ENCODE results near the gene AGTRAP.

The AGTRAP gene

DNA sequence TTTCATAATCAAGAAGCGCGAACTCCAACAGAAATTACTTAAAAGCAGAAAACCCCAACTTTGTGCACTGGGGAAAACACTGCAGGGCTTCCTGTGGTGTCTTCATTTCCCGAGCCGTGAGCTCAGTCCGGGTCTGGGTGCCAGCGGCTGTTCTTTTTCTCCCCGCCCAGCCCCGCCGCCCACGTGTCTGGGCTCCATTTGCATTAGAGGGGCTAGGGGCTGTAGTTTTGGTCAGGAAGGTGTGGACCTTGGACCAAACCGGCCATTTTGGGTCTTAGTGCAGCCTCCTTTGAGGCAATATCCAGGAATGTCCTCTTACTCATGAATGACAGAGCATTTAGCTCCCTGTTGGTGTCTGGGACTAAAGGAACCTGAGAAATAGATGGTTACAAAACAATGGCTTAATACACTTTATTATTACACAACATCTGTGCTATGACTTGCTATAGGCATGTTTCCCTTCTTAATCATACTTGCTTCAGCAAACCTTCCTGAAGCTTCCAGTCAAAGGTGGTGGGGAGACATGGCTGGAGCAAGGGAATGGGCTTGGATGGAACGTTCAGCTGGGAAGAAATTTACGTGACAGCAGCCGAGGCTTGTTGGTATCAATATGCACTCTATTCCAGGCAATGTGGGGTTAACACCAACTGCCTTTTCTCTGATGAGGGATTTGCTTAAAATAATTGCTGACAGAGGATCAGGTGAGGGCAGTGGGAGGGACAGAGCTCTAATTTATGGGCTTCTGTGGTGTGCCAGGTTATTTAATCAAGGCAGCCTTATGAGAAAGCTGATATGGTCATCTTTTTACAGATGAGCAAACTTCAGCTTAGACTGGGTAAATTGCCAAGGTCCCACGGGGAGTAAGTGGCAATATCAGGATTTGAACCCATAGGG is 1.1 kb downstream of the AGTRAP start:
- DNase-seq = peak; percentile 54 to 56

DNA sequence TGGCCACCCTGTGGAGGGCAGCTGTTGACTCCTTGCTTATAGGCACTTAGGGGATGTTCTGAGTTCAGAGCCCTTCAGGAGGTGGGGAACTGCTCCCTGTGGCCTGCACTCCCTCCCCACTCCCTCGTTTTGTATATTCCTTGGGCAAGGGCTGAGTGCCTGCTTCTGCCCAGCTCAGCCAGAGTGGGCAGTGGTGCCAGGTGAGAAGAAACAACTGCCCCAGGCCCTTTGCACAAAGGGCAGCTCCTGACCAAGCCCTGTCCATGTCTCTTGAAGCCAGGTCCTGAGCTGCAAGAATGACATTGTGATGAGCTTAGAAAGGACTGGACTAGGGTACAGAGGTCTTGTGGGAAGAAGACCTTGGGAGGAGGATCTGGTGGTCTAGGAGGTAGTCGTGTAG is 2.2 kb downstream of the AGTRAP start:
- DNase-seq = no peak

DNA sequence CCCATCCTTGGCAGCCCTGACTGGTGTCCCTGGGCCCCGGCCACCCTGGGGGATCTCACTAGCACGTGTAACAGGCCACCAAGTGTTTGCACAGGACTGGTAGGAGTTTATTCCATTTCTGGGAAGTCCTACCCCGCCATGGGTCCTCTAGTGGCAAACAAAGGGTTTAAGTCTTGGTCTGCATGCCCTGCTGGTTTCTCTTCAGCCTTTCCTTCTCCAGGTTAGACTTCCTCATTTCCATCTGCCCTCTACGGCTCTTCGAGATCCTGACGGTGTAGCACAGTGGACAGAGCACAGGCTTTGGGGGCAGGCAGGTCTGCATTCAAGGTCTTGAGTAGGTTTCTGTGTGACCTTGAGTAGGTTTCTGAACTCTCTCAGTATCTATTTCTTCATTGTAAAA is 2.8 kb downstream of the AGTRAP start:
- DNase-seq = peak in 1 of 2 donors; percentile 25

DNA sequence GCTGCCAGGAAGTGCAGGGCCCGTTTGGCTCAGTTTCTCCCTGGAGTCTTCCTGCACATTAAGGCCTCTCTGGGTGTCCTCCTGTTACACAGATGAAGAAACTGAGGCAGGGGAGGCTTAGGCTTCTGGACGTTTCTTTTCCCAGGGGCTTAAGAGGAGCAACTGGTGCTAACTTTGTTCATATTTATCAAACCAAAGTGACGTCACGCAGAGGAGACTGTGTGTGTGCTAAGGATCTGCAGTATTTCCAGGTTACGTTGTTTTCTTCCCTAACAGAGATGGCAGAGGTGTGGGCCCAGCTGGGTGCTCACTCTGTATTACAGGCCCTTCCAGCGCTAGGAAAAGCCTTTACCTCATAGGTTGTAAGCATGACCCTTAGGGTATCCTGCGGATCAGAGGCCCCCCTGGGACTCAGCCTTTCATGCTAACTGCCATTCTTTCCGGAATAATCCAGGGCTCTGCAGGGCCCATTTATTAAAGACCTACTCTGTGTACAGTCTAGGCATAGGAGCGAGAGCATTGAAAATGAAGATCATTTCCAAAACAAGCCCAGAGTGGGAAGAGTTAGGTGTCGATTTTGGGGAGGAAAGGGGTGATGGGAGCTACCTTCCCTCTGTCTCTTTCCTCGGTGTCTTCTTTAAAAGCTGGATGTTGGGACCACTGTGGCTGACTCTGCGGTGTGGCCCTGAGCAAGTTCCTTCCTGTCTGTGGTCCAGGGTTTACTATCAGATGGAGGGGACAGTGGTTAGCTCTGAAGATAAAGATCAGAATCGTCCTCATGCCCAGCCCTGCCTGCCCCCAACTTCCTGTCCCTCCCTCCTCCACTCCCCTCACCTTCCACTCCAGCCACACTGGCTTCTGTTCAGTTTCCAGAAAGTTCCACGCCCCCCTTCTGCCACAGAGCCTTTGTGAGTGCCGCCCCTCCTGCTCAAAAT is 4.6 kb downstream of the AGTRAP start:
- peak; percentile 39 to 62 for DNase-seq

DNA sequence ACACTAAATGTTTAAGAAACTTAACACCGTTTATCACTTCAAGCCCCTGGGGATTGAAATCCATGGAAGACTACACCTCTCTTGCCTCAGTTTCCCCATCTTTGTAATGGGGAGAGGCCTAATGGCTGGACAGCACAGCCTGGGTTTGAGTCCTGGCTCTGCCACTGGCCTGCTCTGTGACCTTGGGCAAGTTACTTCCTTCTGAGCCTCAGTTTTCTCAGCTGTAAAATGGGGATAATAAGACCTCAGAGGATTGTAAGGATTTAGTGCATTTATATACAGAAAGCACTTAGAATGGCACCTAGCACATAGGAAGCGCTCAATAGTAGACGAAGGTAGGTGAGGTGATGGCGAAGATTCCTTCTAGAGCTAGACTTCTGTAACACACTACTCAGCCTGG is 5.5 kb downstream of the AGTRAP start:
- no peak for DNase-seq

DNA sequence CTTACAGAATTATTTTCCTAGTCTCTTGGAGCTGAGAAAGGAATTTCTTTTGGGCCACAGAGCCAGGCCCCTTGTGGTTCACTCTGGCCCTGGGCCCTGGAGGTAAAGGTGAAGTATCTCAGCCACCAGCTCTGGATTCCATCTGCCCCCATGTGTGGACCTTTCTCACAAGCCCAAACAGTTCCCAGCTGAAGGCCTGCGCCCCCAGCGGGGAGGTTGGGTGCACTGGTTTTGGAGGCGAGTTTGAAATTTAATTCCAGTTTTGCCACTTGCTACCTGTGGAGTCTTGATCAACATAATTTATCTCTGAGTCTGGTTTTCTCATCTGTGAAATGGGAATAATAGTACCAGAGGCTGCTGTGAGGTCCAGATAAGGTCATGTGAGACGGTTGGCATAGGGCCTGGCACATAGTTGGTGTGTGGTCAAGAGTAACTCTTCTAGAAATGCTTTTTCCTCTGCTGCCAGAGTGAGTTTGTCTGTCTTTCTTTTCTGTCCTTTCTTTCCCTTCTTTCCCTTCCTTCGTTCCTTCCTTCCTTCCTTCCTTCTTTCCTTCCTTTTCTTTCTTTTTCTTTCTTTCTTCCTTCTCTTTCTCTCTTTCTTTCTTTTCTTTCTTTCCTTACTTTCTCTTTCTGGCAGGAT is 6.1 kb downstream of the AGTRAP start:
- DNase-seq = no peak

DNA sequence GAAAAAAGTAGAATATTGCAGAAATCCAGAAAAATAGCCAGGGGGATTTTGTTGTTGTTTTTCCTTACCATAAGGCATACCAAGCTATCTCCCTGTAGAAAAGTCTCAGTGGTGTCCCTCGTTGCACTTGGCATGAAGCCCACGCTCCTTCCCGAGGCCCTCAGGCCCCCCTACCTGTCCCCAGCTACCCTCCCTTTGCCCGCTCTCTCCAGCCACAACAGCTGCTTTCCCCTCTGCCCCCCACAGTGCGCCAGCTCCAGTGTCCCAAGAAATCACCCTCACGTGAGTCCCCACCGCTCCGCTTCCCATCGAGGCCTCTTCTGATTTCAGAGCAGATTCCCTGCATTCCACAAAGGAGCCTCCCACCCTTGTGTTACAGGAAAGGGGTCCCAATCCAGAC is 8.4 kb downstream of the AGTRAP start:
- DNase-seq = no peak

DNA sequence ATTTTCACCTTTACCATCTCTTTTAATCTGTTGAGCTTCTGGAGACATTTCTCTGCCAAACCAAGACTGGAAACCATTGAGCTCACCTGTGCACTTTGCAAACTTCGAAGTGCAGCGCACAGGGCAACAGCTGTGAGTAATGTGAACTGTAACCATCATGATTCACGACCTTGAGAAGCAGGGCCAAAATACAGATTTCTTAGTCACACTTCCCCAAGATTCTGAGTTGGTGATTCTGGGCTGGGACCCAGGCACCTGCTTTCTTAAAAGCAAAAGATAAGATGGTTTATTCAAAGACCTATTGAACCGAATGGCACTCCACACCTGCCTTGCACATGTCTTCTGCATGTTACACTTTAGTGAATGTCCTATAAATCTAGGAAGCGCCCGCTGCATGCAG is 10.2 kb downstream of the AGTRAP start:
- no peak for DNase-seq

DNA sequence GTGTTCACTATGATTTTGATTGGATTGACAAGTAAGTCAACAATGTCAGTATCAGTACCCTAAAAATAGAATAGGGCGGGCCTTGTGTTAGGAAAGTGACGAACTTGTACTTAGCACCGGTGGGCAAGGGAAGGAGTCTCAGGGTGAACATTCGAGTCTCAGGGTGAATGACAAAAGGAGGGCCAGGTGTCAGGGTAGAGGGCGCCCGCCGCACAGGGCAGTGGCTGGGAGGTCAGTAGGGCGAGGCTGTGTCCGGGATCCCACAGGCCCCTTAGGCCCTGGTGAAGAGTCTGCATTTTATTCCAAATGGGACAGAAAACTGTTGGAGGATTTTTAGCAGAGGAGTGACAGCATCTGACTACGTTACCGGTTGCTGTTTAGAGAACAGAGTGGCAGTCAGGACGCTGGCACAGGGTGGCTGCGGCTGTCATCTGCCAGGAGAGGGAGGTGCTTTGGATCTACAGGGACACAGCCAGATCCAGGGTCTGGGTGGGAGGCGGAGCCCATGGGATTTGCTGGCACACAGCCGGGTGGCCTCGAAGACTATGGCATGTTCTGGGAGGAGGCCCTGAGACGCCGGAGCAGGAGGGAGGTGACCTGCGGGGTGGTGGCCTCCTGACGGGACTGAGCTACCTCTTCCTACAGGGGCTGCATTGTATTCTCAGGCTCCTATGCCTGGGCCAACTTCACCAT is 11.0 kb downstream of the AGTRAP start:
- DNase-seq = no peak

DNA sequence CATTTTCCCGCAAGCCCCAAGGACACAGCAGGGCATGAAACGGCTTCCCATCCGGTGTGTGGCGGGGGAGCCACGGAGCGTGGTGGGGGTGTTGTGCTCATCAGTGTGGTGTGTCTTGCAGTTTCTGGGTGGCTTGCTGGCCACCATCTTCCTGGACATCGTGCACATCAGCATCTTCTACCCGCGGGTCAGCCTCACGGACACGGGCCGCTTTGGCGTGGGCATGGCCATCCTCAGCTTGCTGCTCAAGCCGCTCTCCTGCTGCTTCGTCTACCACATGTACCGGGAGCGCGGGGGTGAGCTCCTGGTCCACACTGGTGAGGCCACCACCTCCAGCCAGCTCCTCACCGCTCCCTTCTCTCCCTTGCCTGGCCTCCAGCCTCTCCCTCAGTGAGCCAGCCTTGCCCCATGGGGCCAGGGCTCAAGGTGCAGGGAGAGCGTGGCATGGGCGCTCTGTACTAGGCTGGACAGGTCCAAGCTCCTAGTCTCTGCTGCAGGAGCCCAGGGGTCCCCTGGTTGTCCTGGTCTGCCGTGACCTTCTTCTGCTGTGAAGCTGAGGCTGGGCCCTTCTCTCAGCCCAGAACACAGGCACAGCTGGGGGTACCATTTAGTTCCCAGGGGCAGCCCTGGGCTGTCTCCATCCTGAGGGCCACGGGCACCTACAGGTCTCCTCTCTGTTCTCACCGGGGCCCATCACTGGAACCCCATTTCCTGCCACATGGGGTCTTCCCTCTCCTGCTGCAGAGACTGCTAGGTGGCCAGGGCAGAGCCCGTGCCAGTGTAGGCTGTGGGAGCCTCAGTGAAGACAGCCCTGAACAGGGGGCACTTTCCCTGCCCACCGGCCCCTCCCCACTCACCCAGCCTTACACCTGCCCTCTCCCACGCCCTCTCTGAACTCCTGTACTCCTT is 12.6 kb downstream of the AGTRAP start:
- DNase-seq = no peak

DNA sequence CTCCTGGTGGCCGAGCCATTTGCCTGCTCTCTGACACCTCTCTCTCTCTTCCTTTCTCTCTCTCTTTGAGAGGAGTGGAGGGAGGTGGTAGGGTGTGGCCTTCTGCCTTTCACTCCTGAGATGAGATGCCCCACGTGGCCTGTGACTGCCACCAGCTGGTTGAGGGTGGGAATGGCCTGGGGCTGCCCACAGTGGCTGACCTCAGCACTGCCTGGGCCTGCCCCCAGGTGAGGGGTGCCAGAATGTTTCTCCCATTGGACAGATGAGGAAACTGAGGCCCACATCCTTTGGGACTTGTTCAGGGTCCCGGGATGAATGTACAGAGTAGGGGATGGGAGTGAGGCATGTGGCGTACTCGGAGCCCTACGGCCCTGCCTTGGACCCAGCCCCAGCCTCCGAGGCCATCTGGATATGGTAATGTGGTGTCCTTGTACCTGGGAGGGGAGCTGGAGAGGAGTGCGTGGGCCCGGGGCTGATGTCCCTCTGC is 13.3 kb downstream of the AGTRAP start:
- DNase-seq = peak; percentile 32 to 63

DNA sequence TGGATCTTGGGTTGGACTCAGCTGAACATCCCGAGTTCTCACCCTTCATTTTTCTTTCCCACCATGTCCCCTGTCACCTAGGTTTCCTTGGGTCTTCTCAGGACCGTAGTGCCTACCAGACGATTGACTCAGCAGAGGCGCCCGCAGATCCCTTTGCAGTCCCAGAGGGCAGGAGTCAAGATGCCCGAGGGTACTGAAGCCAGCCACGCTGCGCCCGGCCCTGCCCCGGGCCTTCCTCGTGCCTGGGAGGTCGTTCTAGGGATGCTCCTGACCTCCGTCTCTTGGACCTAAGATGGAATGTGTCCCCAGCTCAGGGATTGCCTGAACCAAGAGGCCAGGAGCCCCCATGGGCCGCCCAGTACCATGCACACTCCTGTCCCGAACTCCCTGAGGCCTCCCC is 14.1 kb downstream of the AGTRAP start:
- no peak for DNase-seq

DNA sequence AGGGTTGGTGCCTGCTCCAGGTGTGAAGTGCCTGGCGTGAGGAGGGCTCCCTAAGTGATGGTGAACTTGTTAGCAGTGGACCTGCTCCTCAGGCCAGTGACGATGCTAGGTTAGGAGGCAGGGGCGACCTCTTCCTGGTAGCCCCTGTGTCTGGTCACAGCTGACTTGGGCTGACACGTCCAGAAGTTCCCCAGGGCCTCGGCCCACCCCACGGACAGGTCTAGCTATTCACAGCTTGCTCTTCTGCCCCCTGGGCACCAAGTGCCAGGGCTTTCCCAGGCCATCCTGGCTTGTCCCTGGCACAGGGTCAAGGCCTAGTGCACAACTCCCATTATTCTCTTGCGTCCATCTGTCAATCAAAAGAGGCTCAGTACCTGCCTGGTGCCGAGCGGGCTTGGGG is 15.2 kb downstream of the AGTRAP start:
- no peak for DNase-seq

DNA sequence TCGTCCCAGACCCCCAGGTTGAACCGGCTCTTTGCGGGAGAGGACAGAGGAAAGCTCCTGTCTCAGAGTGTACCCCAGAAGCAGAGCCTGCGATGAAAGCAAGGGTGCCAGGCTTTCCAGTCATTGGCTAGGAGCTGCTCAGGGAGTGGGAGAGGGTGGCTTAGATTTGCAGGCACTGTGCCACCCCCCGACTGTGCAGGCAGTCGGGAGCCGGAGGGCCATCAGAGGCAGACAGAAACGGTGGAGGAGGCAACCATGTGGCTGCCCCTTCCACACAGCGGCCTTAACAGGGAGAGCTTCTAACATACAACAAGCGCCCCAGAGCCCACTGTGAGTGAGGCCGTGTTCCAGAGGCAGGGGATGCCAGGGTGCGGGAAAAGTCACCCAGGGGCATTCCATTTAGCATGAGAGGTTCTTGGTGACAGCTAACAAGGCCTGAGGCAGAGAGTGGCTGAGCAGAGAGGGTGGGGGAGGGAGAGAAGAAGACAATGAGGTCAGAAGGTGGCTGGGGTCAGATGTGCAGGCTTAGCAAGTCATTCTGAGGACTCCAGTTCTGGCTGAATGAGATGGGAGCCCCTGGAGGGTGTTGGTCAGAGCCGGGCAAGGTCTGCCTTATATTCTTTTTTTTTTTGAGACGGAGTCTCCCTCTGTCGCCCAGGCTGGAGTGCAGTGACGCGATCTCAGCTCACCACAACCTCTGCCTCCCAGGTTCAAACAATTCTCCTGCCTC is 16.6 kb downstream of the AGTRAP start:
- no peak for DNase-seq

DNA sequence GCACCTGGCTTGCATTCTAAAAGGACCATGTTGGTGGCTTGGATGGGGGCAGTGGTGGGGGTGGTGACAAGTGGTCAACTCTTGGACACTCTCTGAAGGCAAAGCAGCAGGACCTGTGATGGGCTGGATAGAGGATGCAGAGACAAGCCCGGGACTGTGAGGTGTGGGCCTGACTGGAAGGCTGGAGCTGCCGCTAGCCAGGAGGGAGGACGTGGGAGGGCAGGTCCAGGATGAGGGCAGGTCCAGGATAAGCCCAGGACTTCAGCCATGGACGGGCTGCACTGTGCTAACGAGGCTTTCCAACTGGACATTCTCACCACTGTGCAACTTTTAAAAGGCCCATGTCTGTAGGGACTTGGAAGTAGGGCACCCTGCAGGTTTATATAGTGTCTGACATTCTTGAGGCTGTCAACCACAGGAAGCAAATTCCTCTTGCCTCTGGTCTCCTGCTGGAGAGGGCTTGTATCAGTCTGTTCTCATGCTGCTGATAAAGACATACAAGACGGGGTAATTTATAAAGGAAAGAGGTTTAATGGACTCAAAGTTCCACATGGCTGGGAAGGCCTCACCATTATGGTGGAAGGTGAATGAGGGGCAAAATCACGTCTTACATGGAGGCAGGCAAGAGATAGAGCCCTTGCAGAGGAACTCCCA is 17.7 kb downstream of the AGTRAP start:
- no peak for DNase-seq

DNA sequence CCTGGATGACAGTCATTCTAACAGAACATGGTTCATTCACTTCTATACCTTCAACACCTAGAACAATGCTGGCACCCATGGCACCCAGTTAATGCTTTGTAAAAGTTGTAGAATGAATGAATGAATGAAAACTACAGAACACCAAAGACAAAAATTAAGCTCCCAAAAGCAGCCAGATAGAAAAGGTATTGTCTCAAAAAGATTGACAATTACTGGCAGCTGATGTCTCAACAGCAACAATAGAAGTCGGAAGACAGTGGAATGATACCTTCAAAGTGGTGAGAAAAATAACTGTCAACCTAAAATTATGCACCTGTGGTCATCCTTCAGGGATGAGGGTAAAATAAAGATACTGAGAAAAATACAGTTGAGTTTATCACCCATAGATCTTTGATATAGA is 21.1 kb downstream of the AGTRAP start:
- no peak for DNase-seq

DNA sequence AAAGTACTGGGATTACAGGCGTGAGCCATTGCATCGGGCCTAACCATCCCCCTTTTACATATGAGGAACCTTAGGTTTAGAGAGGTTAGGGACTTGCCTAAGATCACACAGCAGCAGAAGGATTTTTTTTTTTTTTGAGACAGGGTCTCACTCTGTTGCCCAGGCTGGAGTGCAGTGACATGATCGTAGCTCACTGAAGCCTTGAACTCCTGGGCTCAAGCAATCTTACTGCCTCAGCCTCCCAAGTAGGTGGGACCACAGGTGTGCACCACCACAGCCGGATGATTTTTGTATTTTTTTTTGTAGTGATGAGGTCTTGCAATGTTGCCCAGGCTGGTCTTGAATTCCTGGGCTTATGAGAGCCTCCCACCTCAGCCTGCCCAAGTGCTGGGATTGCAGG is 23.9 kb downstream of the AGTRAP start:
- DNase-seq = no peak

DNA sequence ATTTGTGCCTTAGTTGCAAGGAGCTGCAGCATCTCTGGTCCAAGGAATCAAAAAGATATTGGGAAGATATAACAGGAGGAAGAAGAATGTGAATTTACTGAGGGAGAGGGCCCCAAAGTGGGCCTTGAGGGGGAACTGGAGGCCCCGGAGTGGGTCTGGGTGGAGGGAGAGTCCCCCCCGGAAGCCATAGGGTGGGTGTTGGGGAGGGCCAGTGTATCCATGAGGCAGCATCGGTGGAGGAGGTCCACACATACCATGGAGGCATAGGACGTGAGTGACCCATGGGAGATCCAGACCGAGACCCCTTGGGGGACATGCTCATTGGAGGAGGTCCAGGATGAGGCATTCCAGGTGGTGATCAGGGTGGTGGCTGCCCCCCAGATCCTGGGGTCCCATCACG is 25.3 kb downstream of the AGTRAP start:
- no peak for DNase-seq

DNA sequence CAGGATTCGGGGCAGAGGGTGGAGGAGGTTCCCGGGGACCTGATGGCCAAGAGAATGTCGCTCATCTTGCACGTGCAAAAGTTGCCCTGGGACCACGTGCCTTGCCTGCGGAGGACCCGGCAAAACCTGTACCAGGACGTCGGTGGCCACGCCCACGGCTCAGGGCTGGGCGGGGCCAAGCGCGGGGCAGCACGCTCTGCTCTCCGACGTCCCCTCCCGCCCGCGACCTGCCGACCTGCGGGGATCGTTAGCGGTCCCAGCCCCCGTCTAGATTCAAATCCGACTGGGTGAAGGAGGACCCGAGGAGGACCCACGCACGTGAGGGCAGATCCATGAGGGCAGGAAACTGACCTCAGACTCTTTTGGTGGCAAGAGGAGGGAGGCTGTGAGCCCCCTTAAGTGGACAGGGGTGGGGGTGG is 26.1 kb downstream of the AGTRAP start, which contains the start of gene C1orf167:
Gene C1orf167, plus strand, starts transcription at position 206 of the 419 bp plus-strand sequence. CDS start 2,208 bp downstream, outside the sequence.
- peak in 1 of 2 donors; percentile 30 for DNase-seq

DNA sequence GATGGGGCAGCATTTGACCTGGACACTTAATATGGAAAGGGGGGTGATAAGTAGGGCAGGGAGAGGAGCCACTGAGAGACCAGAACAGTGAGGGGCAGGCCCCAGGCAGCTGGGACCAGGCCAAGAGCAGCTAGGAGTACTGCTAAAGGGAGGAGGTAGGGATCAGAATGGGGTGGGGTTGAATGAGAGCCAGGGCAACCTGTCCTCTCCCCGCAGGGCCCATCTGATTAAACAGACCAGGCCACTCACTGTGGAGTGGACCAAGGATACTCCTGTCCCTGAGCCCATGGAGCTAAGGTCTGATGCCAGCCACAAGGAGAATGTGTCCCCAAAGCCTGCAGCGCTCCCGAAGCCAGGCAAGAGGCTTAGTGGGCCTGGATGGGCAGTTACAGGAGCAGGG is 28.2 kb downstream of the AGTRAP start:
- no peak for DNase-seq

Measured in CD4-positive, alpha-beta T cell treated with Interferon alpha-2 for 1 hour (primary cell).